ENCODE data around the gene SETDB2.
A peak's percentile ranks its signal among the peaks of the same experiment; 100 is the strongest.

The SETDB2 gene, protein sequence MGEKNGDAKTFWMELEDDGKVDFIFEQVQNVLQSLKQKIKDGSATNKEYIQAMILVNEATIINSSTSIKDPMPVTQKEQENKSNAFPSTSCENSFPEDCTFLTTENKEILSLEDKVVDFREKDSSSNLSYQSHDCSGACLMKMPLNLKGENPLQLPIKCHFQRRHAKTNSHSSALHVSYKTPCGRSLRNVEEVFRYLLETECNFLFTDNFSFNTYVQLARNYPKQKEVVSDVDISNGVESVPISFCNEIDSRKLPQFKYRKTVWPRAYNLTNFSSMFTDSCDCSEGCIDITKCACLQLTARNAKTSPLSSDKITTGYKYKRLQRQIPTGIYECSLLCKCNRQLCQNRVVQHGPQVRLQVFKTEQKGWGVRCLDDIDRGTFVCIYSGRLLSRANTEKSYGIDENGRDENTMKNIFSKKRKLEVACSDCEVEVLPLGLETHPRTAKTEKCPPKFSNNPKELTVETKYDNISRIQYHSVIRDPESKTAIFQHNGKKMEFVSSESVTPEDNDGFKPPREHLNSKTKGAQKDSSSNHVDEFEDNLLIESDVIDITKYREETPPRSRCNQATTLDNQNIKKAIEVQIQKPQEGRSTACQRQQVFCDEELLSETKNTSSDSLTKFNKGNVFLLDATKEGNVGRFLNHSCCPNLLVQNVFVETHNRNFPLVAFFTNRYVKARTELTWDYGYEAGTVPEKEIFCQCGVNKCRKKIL

DNA sequence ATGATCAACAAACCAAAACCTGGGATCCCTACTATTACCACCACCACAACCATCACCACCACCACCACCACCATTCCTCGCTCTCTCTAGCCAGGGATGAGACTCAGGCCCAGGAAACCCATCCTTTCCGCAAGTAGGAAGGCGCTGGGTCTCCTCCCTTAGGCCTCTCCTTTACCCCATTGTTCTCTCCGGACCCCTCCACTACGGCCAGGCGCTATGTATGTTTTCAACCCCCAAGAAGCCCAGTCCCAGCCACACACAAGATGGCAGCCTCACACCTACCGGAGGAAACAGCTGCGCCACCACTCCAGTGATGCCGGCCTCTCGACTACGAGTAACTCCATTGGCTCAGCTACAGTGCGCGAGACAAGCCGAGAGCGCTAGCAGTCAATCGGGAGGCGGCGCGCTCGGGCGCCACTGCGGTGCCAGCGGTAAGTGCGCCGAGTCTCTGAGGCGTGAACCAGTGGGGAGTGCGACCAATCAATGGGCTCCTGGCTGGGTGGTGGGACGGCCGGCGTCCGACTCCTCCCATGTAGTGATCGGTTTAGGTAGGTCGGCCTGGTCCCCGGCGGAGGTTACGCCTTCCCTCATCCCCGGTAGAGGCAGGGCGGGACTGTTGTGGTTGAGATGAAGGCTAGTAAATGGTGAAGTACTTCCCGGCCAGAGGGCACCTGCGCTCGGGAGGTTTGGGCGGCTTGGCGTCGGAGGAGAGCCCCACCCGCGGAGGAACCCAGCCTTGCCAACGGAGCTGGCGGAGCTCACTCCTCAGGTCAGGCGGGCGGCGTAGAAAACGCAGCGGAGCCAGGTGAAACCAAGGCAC lies at the start of gene SETDB2, which contains the start of gene CAB39L:
Gene SETDB2, plus strand, starts transcription at position 571 of the 820 bp plus-strand sequence. CDS start 7,620 bp downstream, outside the sequence.
Gene CAB39L, minus strand, starts transcription at position 361 of the 820 bp plus-strand sequence. CDS start 61,154 bp downstream, outside the sequence.
- DNase-seq = peak; percentile 99

DNA sequence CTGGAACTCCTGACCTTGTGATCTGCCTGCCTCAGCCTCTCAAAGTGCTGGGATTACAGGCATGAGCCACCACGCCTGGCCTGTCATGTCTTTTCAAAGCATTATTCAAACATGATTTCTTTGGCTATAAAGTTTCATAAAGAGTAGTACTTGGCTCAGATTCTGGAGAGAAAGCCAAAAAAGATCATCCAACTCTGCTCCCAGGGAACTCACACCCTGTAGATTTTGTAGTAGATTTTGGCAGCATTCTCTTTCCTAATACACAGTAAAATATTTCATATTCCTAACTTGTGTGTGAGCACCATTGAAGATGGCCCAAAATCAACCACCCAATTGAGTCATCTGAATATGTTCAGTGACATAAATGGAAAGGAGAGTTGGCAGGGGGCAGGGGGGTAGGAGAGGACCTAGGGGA lies 48.6 kb upstream of the SETDB2 start:
- no peak for DNase-seq

DNA sequence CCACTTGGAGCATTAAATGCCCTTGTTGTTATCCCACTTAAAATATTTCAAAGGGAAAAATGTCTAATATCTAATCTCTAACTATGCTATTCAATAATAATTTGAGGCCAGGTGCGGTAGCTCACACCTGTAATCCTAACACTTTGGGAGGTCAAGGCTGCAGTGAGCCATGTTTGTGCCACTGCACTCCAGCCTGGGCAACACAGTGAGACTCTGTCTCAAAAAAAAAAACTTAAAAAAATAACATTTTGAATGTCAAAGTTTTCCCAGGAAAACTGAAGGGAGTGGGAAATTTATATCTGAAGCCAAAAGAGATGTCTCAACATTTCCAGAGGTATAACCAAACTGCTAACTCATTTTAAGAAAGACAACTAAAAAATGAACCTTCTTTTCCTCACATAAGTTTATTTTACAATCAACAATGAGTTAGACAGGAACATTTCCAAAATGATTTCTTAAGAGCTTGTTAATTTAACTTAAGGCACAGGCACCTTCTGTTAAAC lies 48.1 kb upstream of the SETDB2 start:
- no peak for DNase-seq

DNA sequence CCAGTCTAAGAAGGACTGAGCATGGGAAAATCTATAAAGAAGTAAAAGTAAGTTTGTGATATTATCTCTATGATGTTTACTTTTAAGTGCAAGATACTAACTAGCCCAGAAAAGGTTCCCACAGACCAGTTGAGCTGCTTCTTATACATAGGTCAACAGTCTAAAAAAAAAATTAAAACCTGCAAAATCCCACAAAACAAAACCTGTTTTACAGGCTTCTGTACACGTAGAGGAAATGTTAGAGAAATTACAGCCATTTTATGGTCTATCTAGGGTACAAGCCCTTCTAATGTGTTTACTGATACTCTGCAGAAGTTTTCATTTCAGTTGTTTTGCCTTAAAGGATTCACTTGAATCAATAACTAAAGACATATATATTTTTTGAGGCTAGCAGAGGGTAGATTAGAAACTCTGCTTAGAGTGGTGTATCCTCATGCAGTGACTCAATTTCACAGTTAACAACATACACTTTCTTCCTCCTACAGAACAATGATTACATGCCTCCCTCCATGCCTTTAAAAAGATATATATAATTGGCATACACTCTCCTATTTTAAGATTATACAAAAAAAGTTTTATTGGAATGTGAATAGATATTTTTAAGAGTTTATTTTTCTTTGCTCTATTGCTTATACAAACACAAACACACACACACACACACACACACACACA lies 44.1 kb upstream of the SETDB2 start:
- peak in 1 of 2 experiments; percentile 52 for DNase-seq

DNA sequence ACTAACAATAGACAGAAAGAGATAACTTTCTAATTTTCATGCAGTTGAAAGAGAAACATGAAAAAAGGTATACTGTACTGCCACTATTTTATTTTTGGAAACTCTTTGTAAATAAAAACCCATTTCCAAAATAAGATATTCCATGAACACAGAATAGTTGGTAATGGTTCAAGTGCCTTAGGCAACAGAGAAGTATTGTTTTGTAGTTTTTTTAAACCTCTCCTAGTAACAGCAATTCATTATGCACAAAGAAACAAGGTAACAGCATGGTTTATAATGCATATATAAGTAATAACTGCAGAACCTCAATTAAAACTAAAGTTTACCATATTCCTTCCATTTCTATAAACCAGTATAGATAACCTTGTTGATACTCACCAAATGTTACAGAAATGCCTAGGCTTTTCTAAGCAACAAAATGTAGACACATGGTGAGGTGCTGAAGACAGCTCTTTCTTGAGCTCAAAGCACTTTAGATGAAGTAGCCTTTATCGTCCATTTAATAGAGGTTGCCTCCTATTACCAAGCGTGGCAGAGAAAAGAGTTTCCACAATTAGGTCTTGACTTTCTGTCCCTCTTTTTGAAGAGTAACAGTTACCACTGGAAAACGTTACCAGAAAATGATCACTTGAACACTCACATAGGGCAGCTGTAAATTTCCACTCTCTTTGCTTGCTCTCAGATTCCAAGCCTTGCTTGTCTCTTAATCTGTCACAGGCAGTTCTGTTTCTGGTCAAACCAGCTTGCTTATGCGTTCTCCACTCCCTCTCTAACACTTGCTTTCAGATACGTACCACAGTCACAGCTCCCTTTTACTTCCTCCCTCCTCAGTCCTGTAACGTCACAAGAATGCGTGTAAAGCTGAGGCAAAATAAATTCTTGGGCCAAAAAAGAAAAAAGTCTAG lies 43.1 kb upstream of the SETDB2 start:
- DNase-seq = peak; percentile 29 to 46

DNA sequence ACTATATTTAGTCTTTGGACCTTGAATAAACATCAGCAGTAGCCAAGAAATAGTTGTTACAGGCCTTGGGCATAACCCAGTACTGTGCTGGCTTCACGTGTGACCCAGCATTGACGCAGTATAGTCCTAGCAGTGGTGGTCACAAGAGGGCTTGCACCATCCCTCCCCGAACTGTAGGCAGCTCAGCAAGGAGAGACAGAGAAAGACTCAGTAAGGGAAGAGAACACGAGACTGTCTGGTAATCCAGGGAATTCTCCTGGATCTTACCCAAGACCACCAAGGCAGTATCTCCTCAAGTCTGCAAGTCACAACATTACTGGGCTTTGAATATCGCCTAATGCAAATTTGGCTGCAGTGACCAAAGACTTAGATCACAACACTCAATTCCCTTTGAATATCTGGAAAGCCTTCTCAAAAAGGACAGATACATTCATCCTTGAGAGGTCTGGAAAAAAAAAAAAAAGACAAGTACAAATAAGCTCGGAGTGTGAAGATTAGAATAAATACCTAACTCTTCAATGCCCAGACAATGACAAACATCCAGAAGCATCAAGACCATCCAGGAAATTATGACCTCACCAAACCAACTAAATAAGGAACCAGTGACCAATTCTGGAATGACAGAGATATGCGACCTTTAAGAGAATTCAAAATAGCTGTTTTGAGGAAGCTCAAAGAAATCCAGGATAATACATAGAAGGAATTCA lies 39.9 kb upstream of the SETDB2 start:
- DNase-seq = no peak

DNA sequence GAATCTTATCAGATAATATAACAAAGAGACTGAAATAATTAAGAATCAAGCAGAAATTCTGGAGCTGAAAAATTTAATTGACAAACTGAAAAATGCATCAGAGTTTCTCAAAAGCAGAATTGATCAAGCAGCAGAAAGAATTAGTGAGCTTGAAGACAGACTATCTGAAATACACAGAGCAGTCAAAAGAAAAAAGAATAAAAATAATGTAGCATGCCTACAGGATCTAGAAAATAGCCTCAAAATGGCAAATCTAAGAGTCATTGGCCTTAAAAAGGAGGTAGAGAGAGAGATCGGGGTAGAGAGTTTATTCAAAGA lies 39.4 kb upstream of the SETDB2 start:
- no peak for DNase-seq

DNA sequence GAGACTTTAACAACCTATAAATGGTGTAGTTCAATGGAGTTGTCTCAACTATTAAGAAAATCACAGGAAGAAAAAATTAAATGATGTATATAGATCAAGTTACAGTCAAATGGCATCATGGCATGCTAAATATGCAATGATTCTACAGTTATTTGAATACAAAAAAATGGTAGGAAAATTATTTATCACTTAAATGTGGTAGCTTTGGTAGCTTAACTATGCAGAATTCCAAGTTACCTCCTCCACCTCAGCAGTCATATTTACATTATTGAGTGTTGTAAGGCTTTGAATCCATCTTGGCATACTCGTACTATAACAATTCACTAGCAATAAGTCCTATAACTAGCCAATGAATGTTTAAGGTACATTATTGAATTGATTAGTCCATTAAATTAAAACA lies 37.0 kb upstream of the SETDB2 start:
- peak; percentile 27 to 69 for DNase-seq

DNA sequence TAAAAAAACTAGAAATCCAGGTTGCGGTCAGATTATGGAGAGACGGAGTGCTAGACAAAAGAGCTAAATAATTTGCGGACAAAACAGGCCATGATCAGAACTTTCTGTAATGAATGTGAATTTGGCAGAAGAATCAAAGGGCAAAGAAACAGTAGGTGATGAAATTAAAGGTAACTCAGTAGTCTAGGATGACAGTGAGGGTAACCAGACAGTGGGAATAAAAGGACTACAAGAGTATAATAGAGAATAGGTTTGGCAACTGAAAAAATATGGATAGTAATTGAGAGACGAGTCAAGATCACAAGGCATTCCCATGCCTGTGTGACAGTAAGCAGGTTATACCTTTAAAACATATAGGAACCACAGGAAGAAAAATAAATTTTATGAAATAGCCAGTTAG lies 36.1 kb upstream of the SETDB2 start:
- DNase-seq = no peak

DNA sequence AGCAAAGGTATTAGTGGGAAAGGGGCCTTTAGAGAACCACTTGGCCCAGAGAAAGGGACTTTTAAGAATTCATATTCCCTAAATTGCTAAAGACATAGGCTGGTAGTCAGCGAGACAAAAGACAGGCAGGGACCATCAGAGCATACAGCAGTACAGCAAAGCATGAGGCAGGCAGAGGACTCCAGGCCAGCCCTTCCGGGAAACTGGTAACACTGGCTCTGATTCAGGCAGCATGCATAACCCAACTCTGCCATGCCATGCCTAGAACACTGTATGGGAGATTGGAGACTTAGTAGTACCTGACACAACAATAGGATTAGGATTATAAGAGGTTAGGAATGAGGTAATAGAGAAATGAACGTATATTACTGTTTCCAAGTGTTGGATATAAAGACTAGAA lies 35.1 kb upstream of the SETDB2 start:
- DNase-seq = no peak

DNA sequence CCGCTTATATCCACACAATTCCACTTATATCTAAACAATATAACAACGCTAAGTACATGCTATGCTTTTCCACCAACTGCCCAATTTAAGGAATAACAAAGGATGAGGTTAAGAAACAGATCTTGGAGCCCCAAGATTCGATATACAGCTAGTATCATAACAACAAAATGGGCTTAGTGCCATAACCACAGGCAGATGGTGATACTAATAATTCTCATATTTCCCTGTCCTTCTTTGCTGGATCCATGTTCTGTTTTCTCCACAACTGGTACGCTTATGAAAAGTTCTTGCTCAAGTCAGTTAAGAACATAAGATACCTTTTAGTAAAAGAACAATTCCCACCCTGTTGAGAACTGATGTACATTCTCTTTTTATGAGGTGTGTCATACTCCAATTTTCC lies 34.1 kb upstream of the SETDB2 start:
- DNase-seq = no peak

DNA sequence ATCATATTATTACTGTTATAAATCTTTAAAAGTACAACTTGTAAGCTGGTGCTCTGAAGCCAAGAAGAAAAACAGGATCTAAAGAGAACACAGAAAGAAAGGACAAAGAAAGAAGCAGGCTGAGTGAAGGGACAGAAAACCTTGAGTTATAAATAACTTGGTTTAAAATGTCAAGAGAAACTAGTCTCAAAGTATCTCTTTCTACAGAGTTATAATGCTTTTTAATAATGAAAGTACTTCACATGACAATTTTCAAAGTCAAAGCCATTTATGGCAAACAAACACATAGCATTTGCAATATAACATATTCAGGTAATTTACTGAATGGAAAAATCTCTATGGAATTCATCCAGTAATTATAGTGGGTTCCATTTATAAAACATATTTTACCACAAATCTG lies 33.6 kb upstream of the SETDB2 start:
- DNase-seq = no peak

DNA sequence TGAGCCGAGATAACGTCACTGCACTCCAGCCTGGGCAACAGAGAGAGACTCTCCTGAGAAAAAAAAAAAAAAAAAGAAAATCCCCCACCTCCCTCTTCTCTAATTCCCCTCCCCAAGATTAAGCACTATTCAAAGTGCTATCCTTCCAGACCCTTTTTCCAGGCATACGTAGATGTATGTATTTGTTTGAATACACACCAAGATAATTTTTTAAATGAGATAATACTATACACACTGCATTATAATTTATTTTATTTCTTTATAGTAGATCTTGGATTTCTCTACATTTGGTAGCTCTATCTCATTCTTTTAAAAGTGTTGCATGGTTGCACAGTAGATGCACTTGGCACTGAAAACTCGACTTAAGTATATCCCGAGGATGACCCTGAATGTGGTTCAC lies 32.7 kb upstream of the SETDB2 start:
- DNase-seq = no peak

DNA sequence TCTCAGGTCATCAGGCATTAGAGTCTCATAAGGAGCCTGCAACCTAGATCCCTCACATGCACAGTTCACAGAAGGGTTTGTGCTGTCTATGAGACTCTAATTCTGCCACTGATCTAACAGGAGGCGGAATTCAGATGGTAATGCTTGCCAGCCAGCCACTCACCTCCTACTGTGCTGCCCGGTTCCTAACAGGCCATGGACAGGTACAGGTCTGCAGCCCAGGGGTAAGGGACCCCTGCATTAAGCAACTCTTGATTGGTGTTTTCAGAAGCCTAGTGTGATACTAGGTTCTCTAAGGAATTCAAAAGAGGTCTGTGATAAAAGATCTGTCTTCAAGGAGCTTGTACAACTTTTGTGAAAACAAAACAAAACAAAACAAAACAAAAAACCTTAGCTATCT lies 31.3 kb upstream of the SETDB2 start:
- DNase-seq = no peak

DNA sequence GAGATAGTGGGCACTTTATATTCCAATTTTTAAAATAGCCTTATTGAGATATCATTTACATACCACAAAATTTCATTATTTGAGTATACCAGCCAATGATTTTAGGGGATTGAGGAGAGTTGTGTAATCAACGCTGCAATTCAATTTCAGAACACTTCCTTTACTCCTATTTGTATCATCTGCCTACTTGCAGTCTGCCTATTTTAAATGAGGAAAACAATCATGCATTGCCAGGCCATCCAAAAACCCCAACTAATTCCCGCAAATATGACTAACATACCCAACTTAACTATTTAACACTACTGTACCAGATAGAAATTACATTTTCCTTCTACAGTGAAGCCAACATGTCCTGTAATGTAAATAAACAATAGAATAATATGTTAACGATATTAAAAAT lies 26.9 kb upstream of the SETDB2 start:
- DNase-seq = no peak

DNA sequence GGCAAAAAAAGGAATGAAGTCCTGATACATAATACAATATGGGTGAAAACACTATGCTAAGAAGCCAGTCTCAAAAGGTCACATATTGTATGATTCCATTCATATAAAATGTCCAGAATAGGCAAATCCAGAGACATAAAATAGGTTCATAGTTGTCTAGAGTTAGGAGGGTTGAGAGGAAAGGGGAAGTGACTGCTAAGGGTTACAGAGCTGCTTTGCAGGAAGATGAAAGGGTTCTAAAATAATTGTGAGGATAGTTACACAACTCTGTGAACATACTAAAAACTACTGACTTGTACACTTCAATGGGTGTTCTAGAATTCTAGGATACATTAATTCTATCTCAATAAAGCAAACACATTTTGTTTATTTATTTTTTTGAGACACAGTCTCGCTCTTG lies 25.9 kb upstream of the SETDB2 start:
- DNase-seq = no peak

DNA sequence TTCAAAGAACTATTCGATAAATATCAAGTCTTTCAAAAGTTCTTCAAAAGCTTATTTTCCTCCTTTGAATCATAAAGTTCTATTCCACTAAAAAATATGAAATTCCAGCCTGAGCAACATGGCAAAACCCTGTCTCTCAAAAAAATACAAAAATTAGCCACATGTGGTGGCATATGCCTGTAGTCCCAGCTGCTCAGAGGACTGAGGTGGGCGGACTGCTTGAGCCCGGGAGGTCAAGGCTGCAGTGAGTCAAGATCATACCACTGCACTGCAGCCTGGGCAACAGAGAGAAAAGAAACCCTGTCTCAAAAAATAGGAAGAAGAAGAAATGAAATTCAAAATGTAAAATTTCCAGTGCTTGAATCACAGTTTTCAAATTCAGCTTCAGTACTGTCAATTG lies 24.8 kb upstream of the SETDB2 start:
- DNase-seq = no peak

DNA sequence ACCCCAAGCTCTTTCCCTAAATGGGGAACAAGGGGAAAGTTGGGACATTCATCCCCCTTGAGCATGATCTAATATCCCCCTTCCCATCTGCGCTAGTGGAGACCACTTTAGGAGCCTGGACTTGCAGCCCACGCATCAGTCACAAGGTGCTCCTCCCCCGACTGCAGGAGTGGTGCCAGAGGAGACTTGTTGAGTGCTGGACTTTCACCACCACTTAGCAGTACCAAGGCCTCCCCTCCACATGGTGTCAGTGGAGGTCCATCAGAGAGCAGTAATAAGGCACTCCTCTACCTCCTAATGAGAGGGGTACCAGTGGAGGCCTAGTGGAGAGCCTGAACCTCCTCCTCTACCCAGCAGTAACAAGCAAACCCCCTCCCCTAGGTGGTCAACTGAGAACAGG lies 22.7 kb upstream of the SETDB2 start:
- peak in 1 of 2 experiments; percentile 34 for DNase-seq

DNA sequence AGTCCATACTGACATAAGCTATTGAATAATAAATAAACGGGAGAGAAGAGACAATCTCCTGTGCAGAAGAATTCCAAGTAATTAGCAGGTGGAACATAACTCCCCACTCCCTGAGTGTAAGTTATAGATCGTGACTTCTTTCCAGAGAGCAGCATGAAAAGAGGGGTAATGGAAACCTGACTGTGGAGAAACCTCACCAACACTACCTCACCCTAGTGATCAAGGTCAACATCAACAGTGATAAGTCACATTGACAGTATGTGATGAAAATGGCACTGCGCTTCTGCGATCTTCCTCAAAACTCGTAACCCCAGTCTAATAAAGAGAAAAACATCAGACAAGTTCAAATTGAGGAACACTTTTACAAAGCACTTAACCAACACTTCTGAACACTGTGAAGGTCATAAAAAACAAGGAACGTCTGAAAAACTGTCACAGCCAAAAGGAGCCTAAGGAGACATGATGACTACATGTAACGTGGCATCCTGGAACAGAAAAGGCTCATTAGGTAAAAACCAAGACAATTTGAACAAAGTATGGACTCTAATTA lies 20.0 kb upstream of the SETDB2 start:
- no peak for DNase-seq

DNA sequence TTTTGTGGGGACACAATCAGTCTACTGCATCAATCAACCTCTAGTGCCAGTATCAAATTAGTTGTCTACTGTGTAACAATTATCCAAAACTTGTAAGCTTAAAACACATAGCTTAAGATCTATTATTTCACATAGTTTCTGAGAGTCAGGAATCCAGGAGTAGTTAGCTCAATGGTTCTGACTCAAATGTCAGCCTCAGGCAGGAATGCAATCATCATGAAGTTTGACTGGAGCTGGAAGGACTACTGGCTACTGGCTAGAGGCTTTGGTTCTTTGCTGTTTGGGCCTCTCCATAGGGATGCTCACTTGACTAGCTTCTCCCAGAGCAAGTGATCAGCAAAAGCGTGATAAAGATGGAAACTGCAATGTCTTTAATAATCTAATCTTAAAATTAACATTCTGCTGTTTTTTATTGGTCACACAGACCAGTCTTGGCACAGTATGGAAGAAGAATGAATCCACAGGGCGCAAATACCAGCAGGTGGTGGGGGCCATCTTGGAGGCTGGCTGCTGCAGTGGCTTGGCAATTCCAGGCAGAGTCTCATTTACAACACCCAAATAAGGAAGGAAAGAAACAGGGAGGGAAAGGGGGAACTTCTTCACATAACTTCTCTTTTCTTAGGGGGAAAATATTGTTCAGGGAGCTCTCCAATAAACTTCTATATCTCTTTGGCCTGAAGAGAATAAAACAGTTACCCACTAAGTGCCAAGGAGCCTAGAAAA lies 15.9 kb upstream of the SETDB2 start:
- no peak for DNase-seq
